HG03175 (cell line): Measurements from ENCODE around the gene NT5C2.
"Not testable (repeated sequence)": the region's sequence is repeated elsewhere in the genome, so short reads cannot be mapped to it uniquely, and the experiment has no call there.

Source experiments
- ATAC-seq: cut with Tn5 transposase; IDR thresholded peaks from one replicate; pipeline ENCODE4 v1.9.1; 2021; ENCODE audit warnings: mild to moderate bottlenecking, moderate library complexity; ENCODE audit not compliant: unreplicated experiment

NT5C2 gene

GRCh38 chr10:103167554-103167953, 25.5 kb downstream of the NT5C2 start:
- not testable (repeated sequence) for ATAC-seq

GRCh38 chr10:103166523-103166922, 26.5 kb downstream of the NT5C2 start:
- ATAC-seq: no peak

GRCh38 chr10:103163766-103164403, 29.2 kb downstream of the NT5C2 start:
- ATAC-seq: not testable (repeated sequence)

GRCh38 chr10:103157246-103157645, 35.8 kb downstream of the NT5C2 start:
- ATAC-seq: no peak

GRCh38 chr10:103155471-103156085, 37.5 kb downstream of the NT5C2 start:
- no peak for ATAC-seq

GRCh38 chr10:103154521-103155299, 38.4 kb downstream of the NT5C2 start:
- ATAC-seq: no peak

GRCh38 chr10:103153302-103154197, 39.5 kb downstream of the NT5C2 start:
- ATAC-seq: no peak

- ATAC-seq: no peak
Measured at GRCh38 chr10:103149991-103150622, 43.0 kb downstream of the NT5C2 start.

GRCh38 chr10:103147645-103148044, 45.4 kb downstream of the NT5C2 start:
- ATAC-seq: no peak

- no peak for ATAC-seq
Measured at GRCh38 chr10:103145860-103146466, 47.1 kb downstream of the NT5C2 start.

- no peak for ATAC-seq
Measured at GRCh38 chr10:103145046-103145445, 48.0 kb downstream of the NT5C2 start.

- ATAC-seq: no peak
Measured at GRCh38 chr10:103144041-103144440, 49.0 kb downstream of the NT5C2 start.

- not testable (repeated sequence) for ATAC-seq
Measured at GRCh38 chr10:103143641-103144040, 49.4 kb downstream of the NT5C2 start.

- ATAC-seq: no peak
Measured at GRCh38 chr10:103141950-103142349, 51.1 kb downstream of the NT5C2 start.

- no peak for ATAC-seq
Measured at GRCh38 chr10:103140469-103140868, 52.6 kb downstream of the NT5C2 start.

- no peak for ATAC-seq
Measured at GRCh38 chr10:103139803-103140202, 53.3 kb downstream of the NT5C2 start.

GRCh38 chr10:103135168-103135567, 57.9 kb downstream of the NT5C2 start:
- not testable (repeated sequence) for ATAC-seq

GRCh38 chr10:103130910-103131309, 62.2 kb downstream of the NT5C2 start:
- no peak for ATAC-seq

- ATAC-seq: not testable (repeated sequence)
Measured at GRCh38 chr10:103130180-103130579, 62.9 kb downstream of the NT5C2 start.

GRCh38 chr10:103127241-103127640, 65.8 kb downstream of the NT5C2 start:
- no peak for ATAC-seq
